MCF 10A (cell line): Measurements from ENCODE around the gene C11orf54. TPM values are rescaled to one million over a fixed set of nuclear protein-coding genes. Genes with fewer than 3 reads are reported as not detected.
"Not testable (repeated sequence)": the region's sequence is repeated elsewhere in the genome, so short reads cannot be mapped to it uniquely, and the experiment has no call there.

Source experiments
- BruUV-seq: library from RNA; stranded (reverse); fragments of 400-500 nt; replicated peaks from 2 replicates; lab custom pipeline; 2021; lab: Mats Ljungman, UMichigan
- CTCF ChIA-PET: fragments of 300-600 bp; sonication (Branson Sonifier 250); formaldehyde crosslinking; extraction: SDS; loops from one replicate; lab custom pipeline; 2021; ENCODE audit warnings: antibody characterized with exemption, inconsistent platforms; lab: Yijun Ruan, JAX
- POLR2A ChIA-PET: fragments of 300-600, 350-650 bp; sonication (Branson Sonifier 250); formaldehyde crosslinking; extraction: SDS; loops from one replicate; lab custom pipeline; 2020; ENCODE audit warnings: antibody characterized with exemption, inconsistent platforms; lab: Yijun Ruan, JAX
- DNase-seq: peaks from one replicate; pipeline ENCODE4 v3.0.0-alpha.2; 2018; ENCODE audit not compliant: unreplicated experiment
- H3K27ac Mint-ChIP-seq: one replicate; pipeline ENCODE4 v1.8.0; 2022; ENCODE audit warnings: mild to moderate bottlenecking, low read depth, mixed read lengths; ENCODE audit not compliant: unreplicated experiment
- H3K27me3 Mint-ChIP-seq: one replicate; pipeline ENCODE4 v1.8.0; 2022; ENCODE audit warnings: mixed read lengths; ENCODE audit not compliant: insufficient read depth, unreplicated experiment
- H3K36me3 Mint-ChIP-seq: one replicate; pipeline ENCODE4 v1.8.0; 2022; ENCODE audit warnings: mild to moderate bottlenecking, moderate library complexity, mixed read lengths; ENCODE audit not compliant: insufficient read depth, unreplicated experiment
- H3K4me1 Mint-ChIP-seq: one replicate; pipeline ENCODE4 v1.8.0; 2022; ENCODE audit warnings: mixed read lengths; ENCODE audit not compliant: insufficient read depth, unreplicated experiment
- H3K4me3 Mint-ChIP-seq: one replicate; pipeline ENCODE4 v1.8.0; 2022; ENCODE audit warnings: mild to moderate bottlenecking, moderate library complexity, mixed read lengths; ENCODE audit not compliant: unreplicated experiment
- H3K9me3 Mint-ChIP-seq: one replicate; pipeline ENCODE4 v1.8.0; 2022; ENCODE audit warnings: mixed read lengths; ENCODE audit not compliant: unreplicated experiment
- CTCF ChIP-seq: fragments of 200-600 bp; IDR thresholded peaks from one replicate; pipeline ENCODE4 v1.8.0; 2022; ENCODE audit warnings: antibody characterized with exemption, mild to moderate bottlenecking; ENCODE audit not compliant: unreplicated experiment
- intact Hi-C: fragments of 100-400 bp; cut with micrococcal nuclease; formaldehyde crosslinking; loops from 2 replicates; pipeline ENCODE4 v1.14.1; 2022
- total RNA-seq: library from RNA; stranded (reverse); gene quantifications from 2 replicates; pipeline ENCODE4 v1.2.3, GENCODE V29; 2022

C11orf54 gene
- total RNA-seq, 1 experiment from 2014 or later = 13.8 TPM

GRCh38 chr11:93744669-93745004, 3.2 kb downstream of the C11orf54 start:
- no peak overlapping the region for H3K4me3 Mint-ChIP-seq
- ChIA-PET POLR2A (no interaction called here), CTCF (no interaction called here)
- no TSS peak for BruUV-seq
- DNase-seq = no peak
- intact Hi-C loops = no loop called here
- H3K27ac Mint-ChIP-seq = no peak overlapping the region
- no peaks in the 10 kb centered on the region for H3K9me3 Mint-ChIP-seq
- no peaks in the 10 kb centered on the region for H3K27me3 Mint-ChIP-seq
- H3K4me1 Mint-ChIP-seq = peaks cover 10% of the 10 kb centered on the region
- peaks cover 43% of the 10 kb centered on the region for H3K36me3 Mint-ChIP-seq
- TF ChIP-seq CTCF = no peak

DNA sequence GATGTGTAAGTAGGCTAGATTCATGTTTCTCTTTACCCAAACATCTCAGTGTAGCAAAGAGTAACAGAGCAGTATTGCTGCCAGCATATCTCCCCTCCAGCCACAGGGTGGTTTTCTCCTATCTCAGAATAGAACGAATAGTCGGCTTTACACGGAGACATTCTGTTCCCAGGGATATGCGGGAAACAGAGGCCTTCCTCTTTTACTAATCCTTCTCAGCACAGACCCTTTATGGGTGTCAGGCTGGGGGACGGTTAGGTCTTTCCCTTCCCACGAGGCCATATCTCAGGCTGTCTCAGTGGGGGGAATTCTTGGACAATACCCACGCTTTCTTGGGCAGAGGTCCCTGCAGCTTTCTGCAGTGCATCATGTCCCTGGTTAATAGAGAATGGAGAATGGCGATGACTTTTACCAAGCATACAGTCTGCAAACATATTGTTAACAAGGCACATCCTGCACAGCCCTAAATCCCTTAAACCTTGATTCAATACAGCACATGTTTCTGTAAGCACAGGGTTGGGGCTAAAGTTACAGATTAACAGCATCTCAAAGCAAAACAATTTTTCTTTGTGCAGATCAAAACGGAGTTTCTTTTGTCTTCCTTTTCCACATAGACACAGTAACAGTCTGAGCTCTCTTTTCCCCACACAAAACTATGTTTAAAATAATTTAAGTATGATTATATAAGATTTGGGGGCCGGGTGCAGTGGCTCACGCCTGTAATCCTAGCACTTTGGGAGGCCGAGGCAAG, 3.7 kb downstream of the C11orf54 start:
- H3K4me3 Mint-ChIP-seq, intact Hi-C loops, BruUV-seq: not testable (repeated sequence)

DNA sequence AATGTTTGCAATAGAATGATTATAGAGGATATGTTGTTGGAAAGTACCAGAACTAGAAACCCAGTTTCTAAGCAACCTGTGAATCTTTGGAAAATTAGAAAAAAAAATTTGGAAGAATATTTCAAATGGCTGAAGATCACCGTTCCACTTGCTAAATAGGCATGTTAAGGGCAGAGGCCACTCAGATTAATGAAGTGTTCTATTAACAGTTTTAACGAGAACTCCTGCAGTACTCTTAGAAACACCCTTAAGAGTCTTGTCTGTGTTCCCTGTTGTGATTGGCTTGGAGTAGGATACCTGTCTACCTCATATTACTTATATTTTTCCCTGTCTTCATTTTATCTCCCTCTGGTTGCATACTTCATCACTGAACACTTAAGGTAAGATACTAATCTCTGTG, 4.6 kb downstream of the C11orf54 start:
- peaks cover 28% of the 10 kb centered on the region for H3K36me3 Mint-ChIP-seq
- no peak for TF ChIP-seq CTCF
- intact Hi-C loops = no loop called here
- no peaks in the 10 kb centered on the region for H3K9me3 Mint-ChIP-seq
- DNase-seq = no peak
- no peaks in the 10 kb centered on the region for H3K27me3 Mint-ChIP-seq
- no TSS peak for BruUV-seq
- H3K4me3 Mint-ChIP-seq = no peak overlapping the region
- ChIA-PET CTCF (no interaction called here), POLR2A (no interaction called here)
- H3K4me1 Mint-ChIP-seq = peaks cover 7% of the 10 kb centered on the region
- no peak overlapping the region for H3K27ac Mint-ChIP-seq

More for the DNA sequence above, 3.7 kb downstream of the C11orf54 start:
- POLR2A ChIA-PET, H3K4me1 Mint-ChIP-seq, H3K27ac Mint-ChIP-seq, DNase-seq, CTCF ChIA-PET, H3K9me3 Mint-ChIP-seq, H3K27me3 Mint-ChIP-seq: not testable (repeated sequence)
- H3K36me3 Mint-ChIP-seq = peaks cover 37% of the 10 kb centered on the region

- intact Hi-C loops = no loop called here
- ChIA-PET CTCF (no interaction called here), POLR2A (interaction anchor here (0.9 kb wide), 2 partner anchors 9 to 37 kb away, joined by 3 to 4 read pairs; partner anchors contain the start of gene MED17)
- no peaks in the 10 kb centered on the region for H3K27me3 Mint-ChIP-seq
- no TSS peak for BruUV-seq
- peaks cover 7% of the 10 kb centered on the region for H3K4me1 Mint-ChIP-seq
- peaks cover 18% of the 10 kb centered on the region for H3K36me3 Mint-ChIP-seq
- no peak for DNase-seq
- H3K4me3 Mint-ChIP-seq = no peak overlapping the region
- no peaks in the 10 kb centered on the region for H3K9me3 Mint-ChIP-seq
- H3K27ac Mint-ChIP-seq = no peak overlapping the region
- TF ChIP-seq CTCF = no peak
These were observed 5.7 kb downstream of the C11orf54 start for GRCh38 chr11:93747122-93747521.
